ENCODE data around the gene ICA1.

- TF ChIP-seq CTCF (IDR thresholded peaks at IDR 0.05) (no peak), POLR2A (IDR thresholded peaks at IDR 0.05) (no peak), POLR2AphosphoS5 (IDR thresholded peaks at IDR 0.05; ENCODE audit: insufficient read depth in 1 of 2, low read depth in 1 of 2) (no peak)
These were observed 84.6 kb downstream of the ICA1 start for GRCh38 chr7:8177109-8177933.
